HCT116 (cell line): ENCODE measurements around the gene DYNC1I1. TPM values are rescaled to one million over a fixed set of nuclear protein-coding genes. Genes with fewer than 3 reads are reported as not detected.

Source experiments
- ATAC-seq: fragments of 200-7000 bp; cut with Tn5 transposase; 2 replicates; pipeline ENCODE4 v1.9.1; 2020; ENCODE audit warnings: mild to moderate bottlenecking, moderate library complexity
- BruUV-seq: library from RNA; stranded (reverse); fragments of 400-500 nt; replicated peaks from 2 replicates; lab custom pipeline; 2021; lab: Mats Ljungman, UMichigan
- CTCF ChIA-PET: fragments of 300-600 bp; sonication (Branson Sonifier 250); formaldehyde crosslinking; loops from one replicate; lab custom pipeline; 2021; ENCODE audit warnings: antibody characterized with exemption; lab: Charles Lee
- POLR2A ChIA-PET: fragments of 300-600, 350-600 bp; sonication (Branson Sonifier 250); formaldehyde crosslinking; loops from one replicate; lab custom pipeline; 2021; ENCODE audit warnings: antibody characterized with exemption; lab: Charles Lee
- RAD21 ChIA-PET, 2 experiments: fragments of 300-600 bp; sonication (Branson Sonifier 250); formaldehyde crosslinking; loops; one replicate each; lab custom pipeline; 2023; ENCODE audit warnings: low total read pairs in 2 of 2; ENCODE audit not compliant: uncharacterized antibody in 2 of 2, unreplicated experiment in 2 of 2, low non-redundant PET in 1 of 2; lab: Charles Lee
- DNase-seq: peaks from one replicate; pipeline ENCODE4 v3.0.0-alpha.2; 2010; ENCODE audit warnings: low read depth, low spot score
- H2AFZ ChIP-seq: fragments of 200-600 bp; shearing (Covaris generic), sonication (generic); 2 replicates; pipeline ENCODE4 v1.6.1; 2017; ENCODE audit warnings: low read depth, mixed run types, mixed read lengths, antibody characterized with exemption, low read length; ENCODE audit not compliant: poor library complexity, severe bottlenecking
- H3K27ac ChIP-seq: 2 replicates; pipeline ENCODE4 v1.5.1; 2012; ENCODE audit warnings: low read depth, low read length
- H3K27me3 ChIP-seq: fragments of 200-600 bp; sonication (generic); 2 replicates; pipeline ENCODE4 v1.6.1; 2016; ENCODE audit warnings: mixed run types, low read length, mixed read lengths; ENCODE audit not compliant: insufficient read depth
- H3K36me3 ChIP-seq, 2 experiments: fragments of 200-500 bp in 1 of 2; fragments of 200-600 bp in 1 of 2; sonication (Bioruptor generic) in 1 of 2; sonication (generic) in 1 of 2; 2 replicates each; pipeline versions ENCODE4 v1.5.1 to v1.6.1; 2014 to 2016; ENCODE audit warnings: low read length in 2 of 2, inconsistent platforms in 1 of 2, mixed read lengths in 1 of 2, mixed run types in 1 of 2; ENCODE audit not compliant: insufficient read depth in 2 of 2, control insufficient read depth in 1 of 2
- H3K4me1 ChIP-seq, 2 experiments: fragments of 200-600 bp in 1 of 2; sonication (generic) in 1 of 2; 2 replicates each; pipeline versions ENCODE4 v1.5.1 to v1.6.1; 2012 to 2017; ENCODE audit warnings: low read length in 2 of 2, inconsistent platforms in 1 of 2, mild to moderate bottlenecking in 1 of 2, mixed read lengths in 1 of 2, mixed run types in 1 of 2, moderate library complexity in 1 of 2; ENCODE audit not compliant: insufficient read depth in 2 of 2, control insufficient read depth in 1 of 2
- H3K4me2 ChIP-seq: fragments of 200-600 bp; sonication (generic); 2 replicates; pipeline ENCODE4 v1.6.1; 2017; ENCODE audit warnings: mixed run types, low read length, mixed read lengths
- H3K4me3 ChIP-seq, 2 experiments: fragments of 200-600 bp in 1 of 2; sonication (generic) in 1 of 2; replicated peaks in 1 of 2; 2 replicates each; pipeline ENCODE4 v1.5.1; 2011 to 2016; ENCODE audit warnings: low read length in 2 of 2, control low read depth in 1 of 2, low read depth in 1 of 2, mild to moderate bottlenecking in 1 of 2, mixed read lengths in 1 of 2, mixed run types in 1 of 2
- H3K79me2 ChIP-seq: fragments of 200-600 bp; sonication (generic); 2 replicates; pipeline ENCODE4 v1.6.1; 2017; ENCODE audit warnings: mild to moderate bottlenecking, mixed run types, low read length, moderate library complexity, mixed read lengths; ENCODE audit not compliant: insufficient read depth
- H3K9ac ChIP-seq: fragments of 200-600 bp; sonication (generic); 2 replicates; pipeline ENCODE4 v1.6.1; 2016; ENCODE audit warnings: low read length, mixed read lengths
- H3K9me2 ChIP-seq: fragments of 200-600 bp; sonication (generic), shearing (Covaris generic); 2 replicates; pipeline ENCODE4 v1.6.1; 2017; ENCODE audit warnings: mixed run types, mild to moderate bottlenecking, moderate library complexity; ENCODE audit not compliant: insufficient read depth
- H3K9me3 ChIP-seq, 2 experiments: fragments of 200-500 bp in 1 of 2; fragments of 200-600 bp in 1 of 2; sonication (Bioruptor generic) in 1 of 2; sonication (generic) in 1 of 2; 2 replicates each; pipeline ENCODE4 v1.6.1; 2014 to 2017; ENCODE audit warnings: low read length in 2 of 2, mixed read lengths in 2 of 2, inconsistent platforms in 1 of 2, low read depth in 1 of 2, mild to moderate bottlenecking in 1 of 2, mixed run types in 1 of 2, moderate library complexity in 1 of 2; ENCODE audit not compliant: control insufficient read depth in 1 of 2, insufficient read depth in 1 of 2
- H4K20me1 ChIP-seq: fragments of 200-600 bp; sonication (generic), shearing (Covaris generic); 2 replicates; pipeline ENCODE4 v1.6.1; 2017; ENCODE audit warnings: mixed run types, mild to moderate bottlenecking, moderate library complexity; ENCODE audit not compliant: insufficient read depth
- CEBPB ChIP-seq: IDR thresholded peaks from 2 replicates; pipeline ENCODE4 v1.6.1; 2012; ENCODE audit warnings: low read depth
- EGR1 ChIP-seq: IDR thresholded peaks from 2 replicates; pipeline ENCODE4 v1.6.1; 2012; ENCODE audit warnings: low read depth
- FOSL1 ChIP-seq: IDR thresholded peaks from 2 replicates; pipeline ENCODE4 v1.6.1; 2012; ENCODE audit warnings: low read depth
- RAD21 ChIP-seq: IDR thresholded peaks from 2 replicates; pipeline ENCODE4 v1.6.1; 2012; ENCODE audit warnings: low read depth, mild to moderate bottlenecking
- SP1 ChIP-seq: IDR thresholded peaks from 2 replicates; pipeline ENCODE4 v1.6.1; 2012; ENCODE audit warnings: low read depth
- SRF ChIP-seq: IDR thresholded peaks from 2 replicates; pipeline ENCODE4 v1.6.1; 2012; ENCODE audit warnings: low read depth
- ZFX ChIP-seq: fragments of 450-650 bp; IDR thresholded peaks from 2 replicates; pipeline ENCODE4 v1.6.1; 2017
- ZNF274 ChIP-seq: fragments of 200-500 bp; sonication (Bioruptor generic); IDR thresholded peaks from 2 replicates; pipeline ENCODE4 v1.6.1; 2014; ENCODE audit warnings: mild to moderate bottlenecking, low read depth, low read length, inconsistent platforms
- intact Hi-C: fragments of 100-400 bp; cut with micrococcal nuclease; formaldehyde crosslinking; loops from 2 replicates; pipeline ENCODE4 v1.10.0; 2022
- total RNA-seq: library from RNA; stranded (reverse); gene quantifications from one replicate; pipeline ENCODE4 v1.2.1, GENCODE V29; 2021; ENCODE audit not compliant: unreplicated experiment
- TF ChIP-seq, protein P1 (sequence below): IDR thresholded peaks from 2 replicates; pipeline ENCODE4 v1.6.1; 2012; ENCODE audit warnings: low read depth
- TF ChIP-seq, protein P2 (sequence below): IDR thresholded peaks from 2 replicates; pipeline ENCODE4 v1.6.1; 2012
- TF ChIP-seq, protein P3 (sequence below): IDR thresholded peaks from 2 replicates; pipeline ENCODE4 v1.6.1; 2011; ENCODE audit warnings: mild to moderate bottlenecking, low read length, moderate library complexity; ENCODE audit not compliant: insufficient replicate concordance; ENCODE audit errors: extremely low read depth

DYNC1I1 gene
- total RNA-seq, 1 experiment from 2014 or later: not detected

DNA sequence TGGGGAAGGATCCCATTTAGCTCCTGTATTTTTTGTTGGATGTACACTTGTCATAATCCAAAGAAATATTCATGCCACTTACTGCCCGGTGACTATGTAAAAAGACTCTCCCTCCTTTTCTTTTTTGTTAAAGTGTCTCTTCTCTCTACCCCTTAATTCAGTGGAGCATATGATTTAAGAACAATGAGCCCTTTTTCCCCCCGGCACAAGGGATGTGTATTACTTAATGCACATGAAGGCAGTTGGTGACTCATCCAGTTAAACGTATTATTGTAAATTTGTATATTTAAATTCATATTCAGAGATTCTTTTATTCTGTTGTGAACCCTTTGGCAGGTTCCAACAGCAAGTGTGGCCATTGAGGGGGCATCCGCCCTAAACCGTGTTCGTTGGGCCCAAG, 307.7 kb downstream of the DYNC1I1 start (continued):
- TF ChIP-seq, protein P1, sequence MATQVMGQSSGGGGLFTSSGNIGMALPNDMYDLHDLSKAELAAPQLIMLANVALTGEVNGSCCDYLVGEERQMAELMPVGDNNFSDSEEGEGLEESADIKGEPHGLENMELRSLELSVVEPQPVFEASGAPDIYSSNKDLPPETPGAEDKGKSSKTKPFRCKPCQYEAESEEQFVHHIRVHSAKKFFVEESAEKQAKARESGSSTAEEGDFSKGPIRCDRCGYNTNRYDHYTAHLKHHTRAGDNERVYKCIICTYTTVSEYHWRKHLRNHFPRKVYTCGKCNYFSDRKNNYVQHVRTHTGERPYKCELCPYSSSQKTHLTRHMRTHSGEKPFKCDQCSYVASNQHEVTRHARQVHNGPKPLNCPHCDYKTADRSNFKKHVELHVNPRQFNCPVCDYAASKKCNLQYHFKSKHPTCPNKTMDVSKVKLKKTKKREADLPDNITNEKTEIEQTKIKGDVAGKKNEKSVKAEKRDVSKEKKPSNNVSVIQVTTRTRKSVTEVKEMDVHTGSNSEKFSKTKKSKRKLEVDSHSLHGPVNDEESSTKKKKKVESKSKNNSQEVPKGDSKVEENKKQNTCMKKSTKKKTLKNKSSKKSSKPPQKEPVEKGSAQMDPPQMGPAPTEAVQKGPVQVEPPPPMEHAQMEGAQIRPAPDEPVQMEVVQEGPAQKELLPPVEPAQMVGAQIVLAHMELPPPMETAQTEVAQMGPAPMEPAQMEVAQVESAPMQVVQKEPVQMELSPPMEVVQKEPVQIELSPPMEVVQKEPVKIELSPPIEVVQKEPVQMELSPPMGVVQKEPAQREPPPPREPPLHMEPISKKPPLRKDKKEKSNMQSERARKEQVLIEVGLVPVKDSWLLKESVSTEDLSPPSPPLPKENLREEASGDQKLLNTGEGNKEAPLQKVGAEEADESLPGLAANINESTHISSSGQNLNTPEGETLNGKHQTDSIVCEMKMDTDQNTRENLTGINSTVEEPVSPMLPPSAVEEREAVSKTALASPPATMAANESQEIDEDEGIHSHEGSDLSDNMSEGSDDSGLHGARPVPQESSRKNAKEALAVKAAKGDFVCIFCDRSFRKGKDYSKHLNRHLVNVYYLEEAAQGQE: no peak
- no peak for TF ChIP-seq RAD21

DNA sequence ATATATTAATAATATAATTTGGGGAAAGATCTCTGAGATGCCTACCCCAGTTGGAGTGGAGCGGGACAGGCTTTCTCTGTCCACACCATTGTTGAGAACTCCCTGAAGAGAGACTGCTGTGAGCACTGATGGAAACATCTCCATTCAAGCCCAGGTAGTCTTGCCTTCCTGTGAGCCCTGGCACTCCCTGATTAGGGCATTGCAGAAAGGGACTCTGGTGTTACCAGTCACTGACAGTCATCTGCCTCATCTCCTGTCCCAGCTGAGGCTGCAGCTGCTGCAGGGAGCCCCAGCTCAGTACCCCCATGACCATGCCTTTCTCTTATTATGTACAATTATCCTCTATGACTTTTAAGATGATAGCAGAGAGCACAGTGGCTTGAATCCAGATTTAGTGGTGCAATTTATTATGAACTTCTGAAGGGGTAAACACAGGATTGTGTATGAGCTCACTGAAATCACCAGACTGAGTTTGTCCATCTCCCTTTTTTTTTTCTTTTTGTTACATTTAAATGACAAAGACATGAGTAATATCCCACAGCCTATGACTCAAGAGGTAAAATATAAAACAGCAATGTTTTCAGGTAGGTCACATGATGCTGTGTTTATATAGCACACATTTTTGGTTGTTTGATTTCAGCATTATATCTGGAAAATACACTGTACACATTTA, 312.7 kb downstream of the DYNC1I1 start:
- Histone ChIP-seq H3K4me1 (0 out of 4 replicates have a peak, but pooled peaks cover 0 to 3% of the 10 kb centered on the region in 2 experiments), H3K9me2 (no peaks in the 10 kb centered on the region), H3K79me2 (no peaks in the 10 kb centered on the region), H3K27me3 (peaks cover 20% of the 10 kb centered on the region), H3K9me3 (no peaks in the 10 kb centered on the region), H4K20me1 (no peaks in the 10 kb centered on the region), H2AFZ (no peak overlapping the region), H3K27ac (no peak overlapping the region), H3K4me2 (no peak overlapping the region), H3K9ac (no peak overlapping the region), H3K36me3 (no peaks in the 10 kb centered on the region), H3K4me3 (no peak overlapping the region)
- CTCF ChIA-PET: no interaction called here
- TF ChIP-seq SRF: no peak
- TF ChIP-seq, protein P2, sequence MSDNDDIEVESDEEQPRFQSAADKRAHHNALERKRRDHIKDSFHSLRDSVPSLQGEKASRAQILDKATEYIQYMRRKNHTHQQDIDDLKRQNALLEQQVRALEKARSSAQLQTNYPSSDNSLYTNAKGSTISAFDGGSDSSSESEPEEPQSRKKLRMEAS: no peak
- TF ChIP-seq ZFX: no peak
- TF ChIP-seq, protein P3, sequence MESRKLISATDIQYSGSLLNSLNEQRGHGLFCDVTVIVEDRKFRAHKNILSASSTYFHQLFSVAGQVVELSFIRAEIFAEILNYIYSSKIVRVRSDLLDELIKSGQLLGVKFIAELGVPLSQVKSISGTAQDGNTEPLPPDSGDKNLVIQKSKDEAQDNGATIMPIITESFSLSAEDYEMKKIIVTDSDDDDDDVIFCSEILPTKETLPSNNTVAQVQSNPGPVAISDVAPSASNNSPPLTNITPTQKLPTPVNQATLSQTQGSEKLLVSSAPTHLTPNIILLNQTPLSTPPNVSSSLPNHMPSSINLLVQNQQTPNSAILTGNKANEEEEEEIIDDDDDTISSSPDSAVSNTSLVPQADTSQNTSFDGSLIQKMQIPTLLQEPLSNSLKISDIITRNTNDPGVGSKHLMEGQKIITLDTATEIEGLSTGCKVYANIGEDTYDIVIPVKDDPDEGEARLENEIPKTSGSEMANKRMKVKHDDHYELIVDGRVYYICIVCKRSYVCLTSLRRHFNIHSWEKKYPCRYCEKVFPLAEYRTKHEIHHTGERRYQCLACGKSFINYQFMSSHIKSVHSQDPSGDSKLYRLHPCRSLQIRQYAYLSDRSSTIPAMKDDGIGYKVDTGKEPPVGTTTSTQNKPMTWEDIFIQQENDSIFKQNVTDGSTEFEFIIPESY: no peak
- TF ChIP-seq FOSL1: no peak
- no peak for TF ChIP-seq CEBPB
- TF ChIP-seq EGR1: no peak
- TF ChIP-seq ZNF274: no peak
- TF ChIP-seq, protein P1: no peak
- no peak for TF ChIP-seq RAD21
- no peak for TF ChIP-seq SP1
- RAD21 ChIA-PET: no interaction called here
- POLR2A ChIA-PET: no interaction called here
- intact Hi-C loops: no loop called here
- no TSS peak for BruUV-seq
- ATAC-seq: no peak
- no peak for DNase-seq
